Stimulated activated CD8-positive, alpha-beta memory T cell treated with anti-CD3 and anti-CD28 coated beads, Interleukin-2, amount 100 ng/mL, for 1 hour (primary cell): ENCODE measurements around the gene STRIT1.
"Not testable (repeated sequence)": the region's sequence is repeated elsewhere in the genome, so short reads cannot be mapped to it uniquely, and the experiment has no call there.

ENCODE experiments used
- DNase-seq, 2 donors: peaks; one replicate each; pipeline ENCODE4 v3.0.0-alpha.2; 2020; ENCODE audit warnings: low read depth in 2 of 2

Gene STRIT1

DNA sequence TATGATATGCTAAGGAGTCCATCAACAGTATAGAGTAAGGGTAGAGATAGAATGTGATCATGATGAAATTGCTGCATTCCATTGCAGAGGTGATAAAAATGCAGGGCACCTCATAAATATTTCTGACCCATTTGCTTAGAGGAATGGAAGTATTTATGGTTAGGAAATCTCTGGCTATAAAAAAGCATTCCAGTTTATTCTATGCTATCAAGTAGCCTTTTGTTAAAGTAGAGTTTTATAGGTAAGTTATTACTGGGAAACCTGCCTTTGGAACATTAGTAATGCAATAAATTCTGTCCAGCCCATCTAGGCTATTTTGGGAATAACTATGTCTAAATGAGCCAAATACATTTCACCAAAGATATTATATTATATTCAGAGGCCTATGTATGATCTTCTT, 19.8 kb upstream of the STRIT1 start:
- no peak for DNase-seq

DNA sequence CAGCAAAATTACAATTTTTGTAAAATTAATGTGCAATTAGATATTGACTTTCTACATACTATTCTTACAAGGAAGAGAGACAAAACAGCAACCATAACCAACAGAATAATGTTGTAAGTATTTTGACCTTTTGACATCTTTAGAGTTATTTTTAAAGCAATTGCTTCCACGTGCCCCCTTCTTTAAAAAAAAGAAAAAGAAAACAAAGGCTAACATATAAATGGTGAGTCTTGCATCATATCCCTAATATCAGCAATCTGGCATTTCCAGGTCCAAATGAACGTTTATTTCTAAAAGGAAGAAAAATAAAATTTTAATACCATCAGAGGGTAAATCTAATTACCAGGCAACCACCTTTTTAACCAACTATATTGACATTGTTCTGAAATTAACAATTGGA, 19.3 kb upstream of the STRIT1 start:
- DNase-seq, result no peak

DNA sequence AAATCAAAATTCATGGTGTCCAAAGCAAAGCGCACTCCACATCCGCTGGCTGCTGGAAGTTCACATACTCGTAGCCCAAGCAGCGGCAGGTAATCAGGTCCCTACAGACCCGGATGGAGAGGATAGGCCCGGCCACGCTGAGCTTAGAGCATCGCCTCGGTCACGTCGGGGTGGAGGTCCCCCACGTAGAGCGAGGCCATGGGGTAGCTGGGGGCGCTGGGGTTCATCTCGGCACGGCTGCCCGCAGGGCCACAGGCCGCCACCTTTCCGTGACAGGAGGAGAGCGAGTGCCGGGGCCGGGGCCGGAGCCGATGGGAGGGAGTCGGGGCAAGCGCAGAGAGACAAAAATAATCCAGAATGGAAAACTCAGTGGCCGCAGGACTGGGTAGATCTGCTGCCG, 16.1 kb upstream of the STRIT1 start:
- DNase-seq, result no peak

DNA sequence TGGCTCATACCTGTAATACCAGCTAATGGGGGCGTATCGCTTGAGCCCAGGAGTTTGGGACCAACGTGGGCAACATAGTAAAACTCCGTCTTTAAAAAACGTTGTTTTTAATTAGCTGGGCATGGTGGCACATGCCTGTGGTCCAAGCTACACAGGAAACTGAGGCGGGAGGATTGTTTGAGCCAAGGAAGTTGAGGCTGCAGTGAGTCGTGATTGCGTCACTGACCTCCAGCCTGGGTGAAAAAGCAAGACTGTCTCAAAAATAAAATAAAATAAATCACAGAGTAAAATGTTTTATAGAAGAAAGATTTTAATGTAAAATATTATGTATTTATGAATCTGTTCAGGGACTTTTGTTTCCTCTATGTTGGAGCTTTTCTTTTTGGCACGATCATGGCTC, 15.3 kb upstream of the STRIT1 start:
- DNase-seq, result no peak

DNA sequence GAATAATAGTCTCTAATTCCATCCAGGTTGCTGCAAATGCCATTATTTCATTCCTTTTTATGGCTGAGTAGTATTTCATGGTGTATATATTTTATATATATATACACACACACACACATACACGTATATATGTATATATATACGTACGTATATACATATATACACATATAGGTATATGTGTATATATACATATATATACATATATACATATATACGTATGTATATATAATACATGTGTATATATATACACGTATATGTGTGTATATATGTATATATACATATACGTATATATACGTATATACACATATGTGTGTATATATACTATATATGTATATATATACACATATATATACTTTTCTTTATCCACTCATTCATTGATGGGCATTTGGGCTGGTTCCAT, 13.7 kb upstream of the STRIT1 start:
- no peak for DNase-seq

DNA sequence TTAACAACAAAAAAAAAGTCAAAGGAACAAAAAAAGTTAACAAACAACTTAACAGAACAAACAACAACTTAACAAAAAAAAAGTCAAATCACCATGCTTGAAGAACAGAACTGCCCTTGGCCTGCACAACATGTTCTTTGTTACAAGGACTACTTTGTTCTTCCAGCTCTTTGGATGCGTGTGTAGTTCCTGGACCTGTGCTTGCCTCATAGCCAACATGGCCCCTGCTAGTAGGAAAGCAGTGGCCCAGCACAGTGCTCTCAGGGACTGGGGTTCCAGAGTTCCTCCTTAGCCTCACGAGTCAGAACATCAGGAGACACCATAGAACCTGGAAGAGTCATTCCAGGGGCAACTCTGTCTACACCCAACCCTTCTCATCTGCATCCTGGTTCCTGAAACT, 10.9 kb upstream of the STRIT1 start:
- DNase-seq, result no peak

DNA sequence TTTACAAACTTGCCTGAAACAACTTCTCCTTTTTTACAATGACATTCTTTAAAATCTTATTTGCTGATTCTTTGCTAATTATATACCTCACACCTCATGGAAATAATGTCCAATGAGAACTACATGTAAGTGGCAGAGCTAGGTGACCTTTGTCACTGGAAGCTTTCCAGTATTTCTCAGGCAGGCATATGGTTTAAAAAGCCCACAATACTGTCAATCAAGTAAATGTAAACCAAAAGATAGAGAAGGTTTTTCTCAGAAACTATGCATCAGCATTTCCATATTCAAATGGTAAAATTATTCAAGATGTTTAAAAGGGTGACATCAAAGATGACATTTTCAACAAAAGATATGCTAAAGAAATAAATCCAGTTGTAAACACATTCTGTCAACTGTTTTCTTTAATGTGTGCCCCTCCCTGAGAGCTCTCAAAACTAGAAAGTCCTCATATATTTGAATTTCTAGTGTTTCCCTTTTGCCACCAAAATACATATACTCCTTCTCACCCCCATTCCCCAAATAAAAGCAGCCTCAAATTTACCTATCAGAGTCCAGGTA, 10.1 kb upstream of the STRIT1 start:
- no peak for DNase-seq

DNA sequence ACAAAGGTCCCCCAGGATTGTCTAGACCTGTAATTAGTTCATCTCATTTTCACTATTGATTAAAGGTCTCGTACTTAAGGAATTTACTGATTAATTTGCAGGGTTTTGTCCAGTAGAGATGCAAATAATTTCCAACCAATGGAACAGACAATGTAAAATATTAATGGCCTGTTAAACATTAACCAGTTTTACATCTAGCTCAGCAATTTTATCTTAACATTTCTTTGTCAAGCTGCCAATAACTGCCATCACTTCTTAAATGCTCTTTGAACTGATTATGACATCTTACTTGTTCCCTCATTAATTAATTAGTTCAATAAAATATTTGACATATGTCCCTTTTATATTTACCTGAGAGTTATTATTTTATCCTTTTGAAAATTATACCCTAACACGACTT, 9.4 kb upstream of the STRIT1 start:
- DNase-seq, result no peak

DNA sequence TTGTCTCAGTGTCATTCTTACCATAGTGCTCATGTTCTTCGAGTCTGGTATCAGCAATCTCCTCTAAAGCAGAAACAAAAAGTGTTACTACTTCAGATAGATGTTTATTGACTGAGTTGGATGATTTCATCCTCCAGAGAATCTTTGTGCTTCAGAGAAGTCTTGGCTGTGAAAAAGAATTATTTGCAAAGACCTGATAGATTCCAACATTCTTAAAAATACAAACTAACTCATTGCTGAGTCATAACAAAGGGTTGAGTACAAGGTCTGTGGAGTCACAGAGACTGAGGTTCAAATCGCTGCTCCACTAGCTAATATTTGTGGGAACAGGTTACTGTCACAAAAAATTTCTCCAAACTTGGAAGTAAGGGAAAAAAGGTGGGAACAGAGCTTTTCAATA, 9.0 kb upstream of the STRIT1 start:
- no peak for DNase-seq

DNA sequence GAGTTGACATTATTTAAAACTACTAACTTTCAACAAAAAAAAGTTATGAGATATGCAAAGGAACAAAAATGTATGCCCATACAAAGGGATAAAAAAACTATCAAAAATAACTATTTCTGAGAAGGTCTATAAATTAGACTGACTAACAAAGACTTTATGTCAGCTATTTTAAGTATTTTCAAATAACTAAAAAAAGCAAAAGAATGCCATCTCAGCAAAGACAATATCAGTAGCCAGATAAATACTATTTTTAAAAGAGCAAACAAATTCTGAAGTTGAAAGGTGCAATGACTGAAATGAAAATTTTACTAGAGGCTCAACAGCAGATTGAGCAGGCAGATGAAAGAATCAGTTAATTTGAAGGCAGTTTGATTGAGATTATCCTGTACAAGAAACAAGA, 3.6 kb upstream of the STRIT1 start:
- no peak for DNase-seq

DNA sequence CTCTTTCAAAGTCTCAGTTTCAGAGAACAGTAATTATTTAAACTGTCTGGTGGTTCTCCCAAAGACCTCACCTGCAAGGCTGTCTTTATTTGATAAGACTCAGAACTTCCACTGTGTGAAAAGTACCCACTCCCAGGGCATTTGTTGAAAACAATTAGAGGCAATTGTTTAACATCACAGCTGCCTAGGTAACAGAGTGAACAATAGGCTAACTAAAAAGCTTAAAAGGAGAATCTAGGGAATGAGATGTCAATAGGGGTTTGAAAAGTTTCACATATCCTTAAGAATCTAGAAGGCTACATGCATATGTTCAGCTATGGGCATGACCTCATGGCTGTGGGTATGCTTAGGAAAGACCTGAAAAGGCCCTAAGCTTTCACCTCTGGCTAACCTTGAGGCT, 2.9 kb upstream of the STRIT1 start:
- DNase-seq, result no peak

DNA sequence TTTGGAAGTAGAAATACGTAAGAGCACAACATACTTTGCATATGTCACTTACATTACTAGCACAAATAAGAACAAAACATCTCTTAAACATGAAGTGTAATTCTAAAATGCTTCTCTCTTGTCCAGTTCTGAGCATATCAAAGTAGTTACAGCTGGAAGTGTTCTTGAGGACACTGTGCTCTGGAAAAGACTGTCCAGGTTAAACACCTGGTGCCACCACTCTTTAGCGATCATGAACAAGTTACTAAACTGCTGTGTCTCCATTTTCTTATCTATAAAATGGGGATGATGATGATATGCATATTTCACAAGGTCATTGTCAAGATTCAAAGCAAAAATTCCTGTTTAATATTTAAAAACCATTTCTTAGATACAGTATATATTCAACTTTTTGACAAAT, 790 bp downstream of the STRIT1 start:
- no peak for DNase-seq

DNA sequence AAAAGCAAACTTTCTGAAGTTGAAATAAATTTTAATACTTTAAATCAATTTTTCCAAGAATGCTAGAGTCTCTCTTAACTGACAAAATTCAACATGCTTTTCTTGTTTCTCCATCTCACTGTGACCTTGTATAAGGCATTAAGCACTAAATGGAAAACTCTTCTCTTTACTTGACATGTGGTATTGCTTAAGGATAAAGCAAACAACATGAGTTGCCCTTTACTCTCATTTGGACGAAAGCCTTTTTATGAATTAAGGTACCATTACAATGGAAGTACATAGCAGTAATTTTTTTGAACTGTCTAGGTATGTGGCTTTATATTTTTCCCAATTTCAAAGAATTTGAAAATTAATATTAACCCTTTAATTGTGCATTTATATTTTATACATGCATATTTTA, 1.4 kb downstream of the STRIT1 start:
- DNase-seq, result no peak

DNA sequence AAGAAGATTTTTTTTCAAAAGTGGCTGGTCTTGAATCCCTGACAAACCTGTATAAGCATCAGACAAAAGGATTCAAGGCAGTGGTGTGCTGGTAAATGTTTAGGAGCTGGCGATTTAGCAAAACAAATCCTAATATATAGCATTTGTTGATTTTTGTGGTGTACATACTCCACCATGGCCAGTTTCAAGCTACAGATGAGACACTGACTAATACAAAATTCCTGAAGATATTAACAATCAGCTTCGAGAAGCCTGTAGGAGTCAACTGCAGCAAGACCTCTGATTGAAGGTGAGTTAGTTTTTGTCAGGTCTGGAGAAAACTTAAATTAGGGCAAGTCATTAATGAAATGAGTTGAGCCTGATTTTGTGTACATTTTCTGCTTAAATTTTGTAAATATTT, 6.7 kb downstream of the STRIT1 start:
- no peak for DNase-seq

DNA sequence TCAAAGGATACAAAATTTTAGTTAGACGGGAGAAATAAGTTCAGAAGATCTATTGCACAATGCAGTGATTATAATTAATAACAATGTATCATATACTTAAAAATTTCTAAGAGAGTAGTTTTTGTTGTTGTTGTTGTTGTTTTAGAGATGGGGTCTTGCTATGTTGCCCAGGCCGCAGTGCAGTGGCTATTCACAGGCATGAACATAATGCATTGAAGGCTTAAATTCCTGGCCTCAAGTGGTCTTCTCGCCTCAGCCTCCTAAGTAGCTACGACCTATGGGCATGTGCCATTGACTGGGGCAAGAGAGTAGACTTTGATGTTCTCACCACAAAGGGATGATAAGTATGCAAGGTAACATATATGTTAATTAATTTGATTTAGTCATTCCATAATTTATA, 7.5 kb downstream of the STRIT1 start:
- DNase-seq, result no peak

DNA sequence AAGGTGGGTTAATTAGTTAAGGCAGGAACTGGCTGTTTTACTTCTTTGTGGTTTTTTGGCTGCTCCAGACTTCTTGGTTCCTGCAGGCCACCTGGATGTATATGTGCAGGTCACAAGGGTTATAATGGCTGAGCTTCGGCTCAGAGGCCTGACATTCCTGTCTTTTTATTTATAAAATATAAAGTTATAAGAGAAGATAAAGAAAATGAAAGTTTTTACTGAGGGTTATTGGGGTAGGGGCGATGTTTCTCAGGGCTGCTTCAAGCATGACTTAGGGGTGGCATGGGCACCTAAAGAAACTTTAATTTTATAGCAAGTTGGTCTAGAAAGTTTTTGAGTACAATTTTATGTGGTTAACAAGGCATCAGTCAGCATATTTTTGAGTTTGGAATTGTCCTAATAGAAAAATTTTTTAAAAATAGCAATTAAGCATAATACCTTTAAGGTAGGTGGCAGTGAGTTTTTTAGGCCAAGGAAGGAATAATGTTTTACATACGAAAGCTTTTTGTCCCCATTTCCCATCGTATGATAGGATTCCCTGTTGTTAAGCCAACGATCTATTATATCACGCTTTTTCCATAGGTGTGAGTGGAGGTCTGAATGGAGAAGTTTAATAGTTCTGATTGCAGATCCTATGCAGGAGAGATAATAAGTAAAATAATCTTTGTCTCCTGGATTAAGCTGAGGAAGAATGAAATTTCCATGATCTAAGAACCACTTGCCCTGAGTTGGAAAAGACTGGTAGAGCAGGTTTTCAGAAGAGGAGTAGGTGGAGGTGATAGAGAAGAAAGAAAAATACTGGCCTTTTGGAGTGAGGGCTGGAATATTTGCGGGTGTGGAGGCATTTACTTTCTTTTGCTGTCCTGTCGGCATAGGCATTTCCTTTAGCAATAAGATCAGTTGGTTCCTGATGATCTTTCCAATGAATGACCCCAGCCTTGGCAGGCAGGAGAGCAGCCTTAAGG, 10.1 kb downstream of the STRIT1 start:
- DNase-seq, result no peak

DNA sequence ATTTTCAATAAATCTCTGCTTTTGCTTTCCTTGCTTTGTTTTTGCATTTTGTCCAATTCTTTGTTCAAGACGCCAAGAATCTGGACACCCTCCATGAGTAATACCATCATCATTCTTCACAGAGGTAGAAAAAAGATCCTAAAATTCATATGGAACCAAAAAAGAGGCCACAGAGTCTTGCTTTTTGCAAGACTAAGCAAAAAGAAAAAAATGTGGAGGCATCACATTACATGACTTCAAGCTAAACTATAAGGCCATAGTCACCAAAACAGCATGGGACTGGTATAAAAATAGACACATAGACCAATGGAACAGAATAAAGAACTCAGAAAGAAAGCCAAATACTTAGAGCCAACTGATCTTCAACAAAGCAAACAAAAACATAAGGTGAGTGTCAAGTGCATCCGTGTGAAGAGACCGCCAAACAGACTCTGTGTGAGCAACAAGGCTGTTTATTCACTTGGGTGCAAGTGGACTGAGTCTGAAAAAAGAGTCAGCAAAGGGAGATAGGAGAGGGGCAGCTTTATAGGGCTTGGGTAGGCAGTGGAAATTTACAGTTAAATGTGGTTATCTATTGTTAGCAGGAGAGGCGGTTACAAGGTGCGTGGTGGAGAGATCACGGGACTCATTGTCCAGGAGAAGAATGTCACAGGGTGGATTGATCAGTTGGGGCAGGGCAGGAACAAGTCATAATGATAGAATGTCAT, 10.9 kb downstream of the STRIT1 start:
- DNase-seq, result no peak

DNA sequence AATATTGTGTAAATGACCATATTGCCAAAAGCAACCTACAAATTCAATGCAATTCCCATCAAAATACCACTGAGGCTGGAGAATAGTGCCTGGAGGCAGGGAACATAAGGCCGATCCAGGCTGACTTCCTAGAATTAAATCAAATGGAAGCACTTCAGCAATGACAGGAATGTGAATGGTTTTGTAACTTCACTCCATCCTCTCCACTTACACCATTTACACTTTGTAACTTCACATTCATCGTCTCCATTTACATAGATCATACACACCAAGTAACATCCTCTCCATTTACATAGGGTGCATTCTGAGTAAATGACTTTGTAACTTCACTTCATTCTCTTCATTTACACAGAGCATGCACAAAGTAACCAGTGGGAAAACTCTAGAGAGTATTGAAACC, 11.6 kb downstream of the STRIT1 start:
- no peak for DNase-seq

DNA sequence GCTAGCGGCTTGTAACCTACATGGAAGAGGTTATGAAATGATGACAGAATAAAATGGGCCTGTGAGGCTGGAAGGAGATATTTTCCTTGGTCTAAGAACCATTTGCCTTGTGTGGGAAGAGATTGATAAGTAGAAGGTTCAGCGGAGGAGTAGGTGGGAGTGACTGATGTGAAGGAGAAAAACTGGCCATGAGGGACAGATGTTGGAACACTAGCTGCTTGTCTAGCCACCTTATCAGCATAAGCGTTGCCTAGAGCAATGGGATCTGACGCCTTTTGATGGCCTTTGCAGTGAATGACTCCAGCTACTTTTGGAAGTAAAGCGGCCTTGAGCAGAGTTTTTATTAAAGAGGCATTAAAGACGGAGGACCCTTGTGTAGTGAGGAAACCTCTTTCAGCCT, 17.4 kb downstream of the STRIT1 start:
- DNase-seq, result not testable (repeated sequence)

DNA sequence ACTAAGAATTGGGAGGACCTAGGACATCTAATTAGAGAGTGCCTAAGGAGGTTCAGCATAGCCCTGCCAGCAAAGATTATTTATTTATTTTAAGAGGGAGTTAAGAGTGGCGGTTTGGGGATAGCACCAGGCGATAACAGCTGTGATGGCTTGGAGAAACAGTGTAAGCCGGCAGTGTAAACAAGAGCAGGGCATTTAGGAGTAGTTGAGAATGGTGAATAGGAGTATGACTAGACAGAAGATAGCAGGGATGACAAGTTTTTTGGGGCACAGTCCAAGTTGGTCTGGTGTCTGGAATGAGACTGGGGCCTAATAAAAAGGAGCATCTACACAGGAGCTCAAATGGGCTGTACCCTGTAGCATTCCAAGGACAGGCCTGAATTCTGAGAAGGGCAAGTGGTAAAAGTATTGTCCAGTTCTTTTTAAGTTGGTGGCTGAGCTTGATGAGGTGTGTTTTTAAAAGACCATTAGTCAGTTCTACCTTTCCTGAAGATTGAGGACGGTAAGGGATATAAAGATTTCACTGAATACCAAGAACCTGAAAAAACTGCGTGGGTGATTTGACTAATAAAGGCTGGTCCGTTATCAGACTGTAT, 18.2 kb downstream of the STRIT1 start:
- DNase-seq, result not testable (repeated sequence)

DNA sequence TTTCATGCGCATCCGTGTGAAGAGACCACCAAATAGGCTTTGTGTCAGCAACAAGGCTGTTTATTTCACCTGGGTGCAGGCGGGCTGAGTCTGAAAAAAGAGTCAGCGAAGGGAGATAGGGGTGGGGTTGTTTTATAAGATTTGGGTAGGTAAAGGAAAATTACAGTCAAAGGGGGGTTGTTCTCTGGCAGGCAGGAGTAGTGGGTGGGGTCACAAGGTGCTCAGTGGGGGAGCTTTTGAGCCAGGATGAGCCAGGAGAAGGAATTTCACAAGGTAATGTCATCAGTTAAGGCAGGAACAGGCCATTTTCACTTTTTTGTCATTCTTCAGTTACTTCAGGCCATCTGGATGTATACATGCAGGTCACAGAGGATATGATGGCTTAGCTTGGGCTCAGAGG, 19.0 kb downstream of the STRIT1 start:
- DNase-seq, result not testable (repeated sequence)

DNA sequence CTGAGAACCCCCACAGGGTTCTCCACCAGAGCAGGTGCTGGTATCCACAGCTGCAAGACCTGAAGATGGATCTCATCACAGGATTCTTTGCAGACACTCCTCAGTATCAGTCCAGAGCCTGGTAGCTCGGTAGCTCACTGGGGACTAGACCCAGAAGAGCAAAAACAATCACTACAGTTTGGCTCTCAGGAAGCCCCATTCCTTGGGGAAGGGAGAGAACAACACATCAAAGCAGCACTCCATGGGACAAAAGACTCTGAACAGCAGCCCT, 22.2 kb downstream of the STRIT1 start:
- no peak for DNase-seq
